ENCODE data around the gene DRD2.

The DRD2 gene

DNA sequence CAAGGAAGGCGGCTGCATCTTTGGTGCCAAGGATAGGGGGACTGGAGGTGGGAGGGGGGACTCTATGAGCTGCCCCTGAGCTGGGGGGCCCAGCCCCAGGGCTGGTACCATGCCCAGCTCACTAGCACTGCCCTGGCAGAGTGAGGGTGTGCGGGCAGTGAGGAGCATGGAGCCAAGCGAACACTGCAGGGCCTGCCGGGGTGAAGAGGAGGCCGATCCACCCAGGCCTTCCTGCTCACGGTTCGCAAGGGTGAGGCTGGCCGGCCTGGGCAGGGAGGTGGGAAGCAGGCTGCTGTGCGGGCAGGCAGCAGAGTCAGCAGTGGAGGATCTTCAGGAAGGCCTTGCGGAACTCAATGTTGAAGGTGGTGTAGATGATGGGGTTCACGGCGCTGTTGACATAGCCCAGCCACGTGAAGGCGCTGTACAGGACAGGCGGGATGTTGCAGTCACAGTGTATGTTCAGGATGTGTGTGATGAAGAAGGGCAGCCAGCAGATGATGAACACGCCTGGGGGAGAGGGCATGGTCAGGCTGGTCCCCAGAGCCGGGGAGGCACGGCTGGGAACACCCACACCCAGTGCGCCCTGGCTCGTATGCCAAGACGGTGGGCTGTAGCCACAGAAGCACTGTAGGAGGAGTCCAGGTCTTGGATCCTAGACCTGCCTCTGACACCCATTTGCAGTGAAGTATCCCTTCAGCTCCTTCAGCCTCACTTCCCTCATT is 64.6 kb downstream of the DRD2 start:
- no peak for DNase-seq (ENCODE audit: extremely low read depth, low read depth)
- TF ChIP-seq, protein P1, sequence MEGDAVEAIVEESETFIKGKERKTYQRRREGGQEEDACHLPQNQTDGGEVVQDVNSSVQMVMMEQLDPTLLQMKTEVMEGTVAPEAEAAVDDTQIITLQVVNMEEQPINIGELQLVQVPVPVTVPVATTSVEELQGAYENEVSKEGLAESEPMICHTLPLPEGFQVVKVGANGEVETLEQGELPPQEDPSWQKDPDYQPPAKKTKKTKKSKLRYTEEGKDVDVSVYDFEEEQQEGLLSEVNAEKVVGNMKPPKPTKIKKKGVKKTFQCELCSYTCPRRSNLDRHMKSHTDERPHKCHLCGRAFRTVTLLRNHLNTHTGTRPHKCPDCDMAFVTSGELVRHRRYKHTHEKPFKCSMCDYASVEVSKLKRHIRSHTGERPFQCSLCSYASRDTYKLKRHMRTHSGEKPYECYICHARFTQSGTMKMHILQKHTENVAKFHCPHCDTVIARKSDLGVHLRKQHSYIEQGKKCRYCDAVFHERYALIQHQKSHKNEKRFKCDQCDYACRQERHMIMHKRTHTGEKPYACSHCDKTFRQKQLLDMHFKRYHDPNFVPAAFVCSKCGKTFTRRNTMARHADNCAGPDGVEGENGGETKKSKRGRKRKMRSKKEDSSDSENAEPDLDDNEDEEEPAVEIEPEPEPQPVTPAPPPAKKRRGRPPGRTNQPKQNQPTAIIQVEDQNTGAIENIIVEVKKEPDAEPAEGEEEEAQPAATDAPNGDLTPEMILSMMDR (IDR thresholded peaks at IDR 0.05; ENCODE audit: low read depth, low read length, missing control alignments): no peak
- no peak overlapping the region for H3K4me3 ChIP-seq (replicated peaks; ENCODE audit: low read depth, low read length)

DNA sequence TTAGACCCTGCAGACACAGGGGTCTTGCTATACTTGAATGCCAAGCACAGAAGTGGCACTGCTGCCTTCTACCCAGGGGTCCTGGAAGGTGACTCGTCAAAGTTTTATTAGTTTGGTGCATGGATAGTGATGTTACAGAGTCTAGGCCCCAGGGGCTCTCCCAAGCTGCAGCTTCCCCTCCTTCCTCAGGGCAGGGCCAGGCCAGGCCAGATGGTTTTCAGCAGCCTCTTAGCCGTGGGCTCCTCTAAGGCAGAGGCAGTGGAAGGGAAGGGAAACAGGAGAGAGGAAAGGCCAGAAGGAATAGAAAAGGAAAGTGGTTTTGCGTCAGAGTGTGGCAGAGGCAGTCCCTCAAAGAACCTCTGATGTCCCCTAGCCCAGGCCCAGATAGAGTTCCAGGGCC is 65.7 kb downstream of the DRD2 start:
- no peak for DNase-seq (ENCODE audit: extremely low read depth, low read depth)
- no peak overlapping the region for H3K4me3 ChIP-seq (replicated peaks; ENCODE audit: low read depth, low read length)
- TF ChIP-seq, protein P1 (IDR thresholded peaks at IDR 0.05; ENCODE audit: low read depth, low read length, missing control alignments): no peak

DNA sequence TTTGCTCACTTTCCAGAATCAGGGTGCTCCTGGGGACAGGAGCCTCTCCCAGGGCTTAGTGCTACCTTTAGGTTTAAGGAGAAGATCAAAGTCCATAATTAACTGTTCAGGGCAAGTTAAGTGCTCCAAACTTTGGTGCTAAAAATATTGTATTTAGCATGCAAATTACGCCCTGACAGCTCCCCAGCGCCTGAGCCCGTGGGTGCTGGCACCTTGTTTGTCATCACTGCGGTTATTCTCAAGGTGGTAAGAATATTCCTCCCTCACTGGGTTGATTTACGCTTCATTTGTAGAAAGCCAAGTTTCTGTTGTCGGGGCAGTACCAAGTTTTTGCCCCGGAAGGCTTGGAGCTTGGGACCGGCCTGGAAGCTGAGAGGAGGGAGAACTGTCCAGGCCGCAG is 66.3 kb downstream of the DRD2 start:
- no peak overlapping the region for H3K4me3 ChIP-seq (replicated peaks; ENCODE audit: low read depth, low read length)
- no peak for DNase-seq (ENCODE audit: extremely low read depth, low read depth)
- TF ChIP-seq, protein P1 (IDR thresholded peaks at IDR 0.05; ENCODE audit: low read depth, low read length, missing control alignments): no peak

DNA sequence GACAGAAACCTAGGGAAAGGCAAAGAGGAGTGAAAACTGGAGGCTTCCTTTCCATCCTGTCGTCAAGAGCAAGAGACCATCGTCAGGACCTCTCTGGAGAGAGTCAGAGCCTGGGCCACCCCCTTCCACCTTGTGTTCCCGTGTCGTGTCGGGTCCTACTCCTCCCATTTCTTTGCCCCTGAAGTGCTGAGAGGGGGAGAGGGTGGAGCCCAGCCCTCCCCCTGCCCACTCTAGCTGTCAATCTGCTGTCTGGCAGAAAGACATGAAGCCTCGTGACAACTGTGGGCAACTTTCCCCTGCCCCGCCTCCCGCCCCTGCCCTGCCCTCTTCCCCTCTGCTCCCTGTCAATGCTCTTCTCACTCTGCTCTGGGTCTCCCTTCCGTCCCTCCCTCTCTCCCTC is 67.0 kb downstream of the DRD2 start:
- no peak for DNase-seq (ENCODE audit: extremely low read depth, low read depth)
- TF ChIP-seq, protein P1 (IDR thresholded peaks at IDR 0.05; ENCODE audit: low read depth, low read length, missing control alignments): no peak
- no peak overlapping the region for H3K4me3 ChIP-seq (replicated peaks; ENCODE audit: low read depth, low read length)

DNA sequence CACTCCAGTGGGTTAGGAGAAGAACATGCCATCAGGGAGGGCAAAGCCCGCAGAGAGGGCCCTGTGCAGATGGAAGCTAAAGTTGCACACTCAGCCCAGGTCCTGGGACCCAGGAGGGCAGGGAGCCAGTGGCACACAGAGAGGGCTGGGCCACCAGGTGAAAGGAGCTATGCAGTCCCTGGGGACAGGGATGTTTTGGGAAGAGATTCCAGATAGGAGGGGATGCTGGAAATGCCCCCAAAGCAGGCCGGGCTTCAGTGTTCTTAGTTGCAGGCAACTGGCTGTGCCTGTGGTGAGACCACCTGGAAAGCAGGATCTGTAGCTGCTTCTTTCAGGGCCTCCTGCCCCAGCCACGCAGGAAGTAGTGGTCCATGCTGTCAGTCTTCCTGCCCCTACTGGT is 68.0 kb downstream of the DRD2 start:
- TF ChIP-seq, protein P1 (IDR thresholded peaks at IDR 0.05; ENCODE audit: low read depth, low read length, missing control alignments): no peak
- no peak for DNase-seq (ENCODE audit: extremely low read depth, low read depth)
- no peak overlapping the region for H3K4me3 ChIP-seq (replicated peaks; ENCODE audit: low read depth, low read length)

DNA sequence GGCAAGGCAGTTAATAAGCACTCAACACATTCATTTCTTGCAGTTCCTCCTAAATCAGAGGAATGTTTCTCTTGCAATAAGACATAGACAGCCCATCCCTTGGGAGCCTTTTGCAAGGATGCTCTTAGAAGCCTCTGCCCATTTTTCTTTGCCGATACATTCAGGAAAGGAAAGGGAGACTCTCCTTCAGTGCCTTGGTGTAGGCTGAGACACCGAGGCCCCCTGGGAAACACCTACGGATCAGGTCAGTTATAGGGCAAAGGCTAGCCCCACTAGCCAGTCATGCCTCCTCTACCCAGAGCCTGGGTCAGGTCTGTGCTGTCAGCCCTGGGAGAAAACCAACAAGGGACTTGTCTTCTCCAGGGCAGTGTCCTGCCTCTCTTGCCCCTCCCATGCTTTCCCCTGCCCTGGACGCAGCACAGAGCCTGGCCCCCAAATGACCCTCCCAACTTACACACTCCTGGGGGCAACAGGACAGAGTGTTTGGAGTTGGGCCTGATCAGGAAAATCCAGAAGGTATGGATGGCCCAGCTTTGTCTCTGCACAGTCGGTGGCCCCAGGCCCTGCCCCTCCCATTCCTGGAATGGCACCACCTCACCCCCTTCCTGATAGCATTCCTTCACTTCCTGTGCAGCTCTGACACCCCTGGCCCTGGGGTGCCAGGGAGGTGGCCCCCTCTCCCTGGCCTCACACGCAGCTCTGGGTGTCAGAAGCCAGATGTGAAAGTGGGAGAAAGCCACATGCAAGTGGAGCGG is 69.3 kb downstream of the DRD2 start:
- no peak for DNase-seq (ENCODE audit: extremely low read depth, low read depth)
- TF ChIP-seq, protein P1 (IDR thresholded peaks at IDR 0.05; ENCODE audit: low read depth, low read length, missing control alignments): no peak
- H3K4me3 ChIP-seq (replicated peaks; ENCODE audit: low read depth, low read length): no peak overlapping the region

Data from HFF-Myc (cell line).